ENCODE results near the gene GALNT13. TPM values are rescaled to one million over a fixed set of nuclear protein-coding genes. Genes with fewer than 3 reads are reported as not detected.

Gene GALNT13
- total RNA-seq, 1 donor from 2014 or later, result 0.13 TPM

GRCh38 chr2:154132827-154133226, 261.1 kb downstream of the GALNT13 start:
- no peaks in the 10 kb centered on the region for H3K36me3 Mint-ChIP-seq (ENCODE audit: unreplicated experiment)
- H3K9me3 Mint-ChIP-seq (ENCODE audit: unreplicated experiment), result no peaks in the 10 kb centered on the region
- TF ChIP-seq CTCF (IDR thresholded peaks at IDR 0.05), result no peak
- no peaks in the 10 kb centered on the region for H3K27me3 Mint-ChIP-seq (ENCODE audit: unreplicated experiment)
- DNase-seq (ENCODE audit: extremely low spot score, unreplicated experiment), result no peak
- no peak overlapping the region for H3K27ac Mint-ChIP-seq (ENCODE audit: unreplicated experiment)
- H3K4me3 Mint-ChIP-seq (ENCODE audit: unreplicated experiment), result no peak overlapping the region
- H3K4me1 Mint-ChIP-seq (ENCODE audit: unreplicated experiment), result no peaks in the 10 kb centered on the region

- H3K4me3 Mint-ChIP-seq (ENCODE audit: unreplicated experiment), result no peak overlapping the region
- H3K27me3 Mint-ChIP-seq (ENCODE audit: unreplicated experiment), result no peaks in the 10 kb centered on the region
- no peak for TF ChIP-seq CTCF (IDR thresholded peaks at IDR 0.05)
- H3K36me3 Mint-ChIP-seq (ENCODE audit: unreplicated experiment), result no peaks in the 10 kb centered on the region
- H3K27ac Mint-ChIP-seq (ENCODE audit: unreplicated experiment), result no peak overlapping the region
- DNase-seq (ENCODE audit: extremely low spot score, unreplicated experiment), result no peak
- no peaks in the 10 kb centered on the region for H3K9me3 Mint-ChIP-seq (ENCODE audit: unreplicated experiment)
- H3K4me1 Mint-ChIP-seq (ENCODE audit: unreplicated experiment), result no peaks in the 10 kb centered on the region
Measured at GRCh38 chr2:154133823-154134222, 262.1 kb downstream of the GALNT13 start.

DNA sequence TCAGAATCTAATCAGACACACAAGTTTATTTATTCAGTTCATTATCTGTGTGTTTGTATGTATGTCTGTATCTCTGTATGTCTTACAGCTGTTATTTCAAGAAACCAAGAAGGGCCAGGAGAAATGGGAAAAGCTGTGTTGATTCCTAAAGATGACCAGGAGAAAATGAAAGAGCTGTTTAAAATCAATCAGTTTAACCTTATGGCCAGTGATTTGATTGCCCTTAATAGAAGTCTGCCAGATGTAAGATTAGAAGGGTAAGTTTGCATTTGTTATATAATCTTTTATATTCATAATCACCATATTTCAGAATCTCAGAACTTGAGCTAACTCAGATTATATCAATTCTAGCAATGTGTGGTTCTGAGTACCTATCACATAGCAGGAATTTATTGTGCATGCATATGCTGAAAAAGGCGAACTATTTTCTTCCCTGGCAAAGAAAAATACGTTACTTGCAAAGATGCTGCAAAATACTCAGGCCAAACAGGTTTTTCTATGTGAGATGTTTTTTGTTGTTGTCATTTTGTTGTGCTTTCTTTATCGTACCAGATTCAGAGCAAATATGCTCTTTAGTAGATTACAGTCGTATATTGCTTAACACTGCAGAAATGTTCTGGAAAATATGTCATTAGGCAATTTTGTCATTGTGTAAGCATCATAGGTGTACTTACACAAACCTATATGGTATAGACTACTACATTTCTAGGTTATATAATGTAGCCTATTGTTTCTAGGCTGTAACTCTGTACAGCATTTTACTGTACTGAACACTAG, 268.7 kb downstream of the GALNT13 start:
- no peak for DNase-seq (ENCODE audit: extremely low spot score, unreplicated experiment)
- Mint-ChIP-seq H3K4me3 (ENCODE audit: unreplicated experiment) (no peak overlapping the region), H3K36me3 (ENCODE audit: unreplicated experiment) (no peaks in the 10 kb centered on the region), H3K4me1 (ENCODE audit: unreplicated experiment) (no peaks in the 10 kb centered on the region), H3K9me3 (ENCODE audit: unreplicated experiment) (no peaks in the 10 kb centered on the region), H3K27me3 (ENCODE audit: unreplicated experiment) (no peaks in the 10 kb centered on the region), H3K27ac (ENCODE audit: unreplicated experiment) (no peak overlapping the region)
- no peak for TF ChIP-seq CTCF (IDR thresholded peaks at IDR 0.05)

GRCh38 chr2:154142480-154142879, 270.8 kb downstream of the GALNT13 start:
- TF ChIP-seq CTCF (IDR thresholded peaks at IDR 0.05), result no peak
- Mint-ChIP-seq H3K36me3 (ENCODE audit: unreplicated experiment) (no peaks in the 10 kb centered on the region), H3K27me3 (ENCODE audit: unreplicated experiment) (no peaks in the 10 kb centered on the region), H3K9me3 (ENCODE audit: unreplicated experiment) (no peaks in the 10 kb centered on the region), H3K4me1 (ENCODE audit: unreplicated experiment) (no peaks in the 10 kb centered on the region), H3K4me3 (ENCODE audit: unreplicated experiment) (no peak overlapping the region), H3K27ac (ENCODE audit: unreplicated experiment) (no peak overlapping the region)
- no peak for DNase-seq (ENCODE audit: extremely low spot score, unreplicated experiment)

- Mint-ChIP-seq H3K27me3 (ENCODE audit: unreplicated experiment) (no peaks in the 10 kb centered on the region), H3K27ac (ENCODE audit: unreplicated experiment) (no peak overlapping the region), H3K36me3 (ENCODE audit: unreplicated experiment) (no peaks in the 10 kb centered on the region)
Measured at GRCh38 chr2:154143105-154143504, 271.4 kb downstream of the GALNT13 start.

More at GRCh38 chr2:154143105-154143504, 271.4 kb downstream of the GALNT13 start:
- Mint-ChIP-seq H3K4me3 (ENCODE audit: unreplicated experiment) (no peak overlapping the region), H3K9me3 (ENCODE audit: unreplicated experiment) (no peaks in the 10 kb centered on the region), H3K4me1 (ENCODE audit: unreplicated experiment) (no peaks in the 10 kb centered on the region)
- no peak for DNase-seq (ENCODE audit: extremely low spot score, unreplicated experiment)
- TF ChIP-seq CTCF (IDR thresholded peaks at IDR 0.05), result no peak
